ENCODE data around the gene ZNF418.

DNA sequence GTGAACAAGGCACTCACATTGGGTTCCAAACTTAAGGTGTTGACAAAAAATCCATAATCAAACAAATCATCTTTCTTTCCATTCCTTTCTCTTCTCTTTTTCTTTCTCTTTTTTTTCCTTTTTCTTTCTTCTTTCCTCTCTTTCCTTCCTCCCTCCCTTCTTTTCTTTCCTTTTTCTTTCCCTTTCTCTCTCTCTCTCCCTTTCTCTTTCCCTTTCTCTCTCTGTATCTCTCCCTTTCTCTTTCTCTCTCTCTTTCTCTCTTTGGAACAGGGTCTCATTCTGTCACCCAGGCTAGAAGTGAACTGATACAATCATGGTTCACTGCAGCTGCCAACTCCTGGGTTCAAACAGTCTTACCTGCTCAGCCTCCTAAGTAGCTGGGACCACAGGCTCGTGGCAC, 26.6 kb upstream of the ZNF418 start:
- TF ChIP-seq CTCF (IDR thresholded peaks at IDR 0.05): no peak
- TF ChIP-seq POLR2A (IDR thresholded peaks at IDR 0.05): no peak

All from testis (tissue), 2 donors.